Raji (cell line): Measurements from ENCODE around the gene THSD4.

ENCODE experiments used
- POLR2A ChIP-seq: IDR thresholded peaks from 2 replicates; pipeline ENCODE4 v1.6.1; 2011; ENCODE audit warnings: low read depth, low read length, control low read depth; ENCODE audit not compliant: insufficient read depth

THSD4 gene

DNA sequence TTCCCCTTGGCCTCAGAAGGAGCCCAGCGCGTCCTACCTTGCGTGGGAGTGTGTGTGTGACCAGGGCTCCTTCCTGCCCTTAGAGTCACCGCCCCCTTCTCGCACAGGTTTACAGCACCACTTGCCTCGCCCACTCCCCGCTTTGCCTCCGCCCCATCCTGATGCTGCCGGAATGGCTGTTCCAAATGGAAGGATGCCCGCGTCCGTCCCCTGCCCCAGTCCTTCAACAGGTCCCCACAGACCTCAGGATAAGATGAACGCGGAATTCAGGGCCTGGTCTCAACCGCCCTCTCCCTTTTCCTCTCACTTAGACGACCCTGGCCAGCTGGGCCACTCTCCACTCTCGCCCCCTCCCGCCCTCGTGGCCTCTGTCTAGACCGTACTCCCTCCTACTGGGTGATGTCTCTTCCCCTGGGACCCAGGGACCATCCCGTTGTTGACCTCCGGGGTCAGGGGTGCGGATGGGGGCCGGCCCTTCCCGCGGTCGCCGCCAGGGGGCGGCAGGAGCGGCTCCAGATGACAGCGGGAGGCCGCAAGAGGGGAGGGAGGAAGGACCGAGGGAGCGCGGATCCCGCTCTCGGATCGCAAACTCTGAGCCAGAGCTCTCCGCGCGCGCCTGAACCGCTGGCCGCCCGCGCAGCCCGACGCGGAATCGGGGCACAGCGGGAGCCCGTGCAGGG is at the start of gene THSD4:
Gene THSD4, plus strand, starts transcription at position 585 of the 680 bp plus-strand sequence.
- no peak for TF ChIP-seq POLR2A

DNA sequence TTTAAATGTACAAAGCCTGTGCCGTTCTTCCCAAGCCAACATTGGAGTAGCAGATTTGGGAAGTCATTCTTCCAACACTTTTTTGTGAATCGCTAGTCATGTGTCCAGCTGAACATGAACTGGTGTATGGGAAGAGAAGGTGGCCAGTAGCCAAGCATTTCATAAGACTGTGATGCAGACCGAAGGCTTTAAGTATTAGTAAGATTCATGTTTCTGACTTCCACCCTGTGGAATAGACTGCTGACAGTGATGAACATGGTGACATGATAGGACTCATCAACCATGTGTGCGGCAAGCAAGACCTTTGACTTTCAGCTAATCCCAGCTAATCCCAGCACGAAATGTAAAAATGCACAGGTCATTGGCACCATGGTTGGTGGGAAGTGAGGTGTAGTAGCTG is 48.3 kb upstream of the THSD4 start:
- no peak for TF ChIP-seq POLR2A

DNA sequence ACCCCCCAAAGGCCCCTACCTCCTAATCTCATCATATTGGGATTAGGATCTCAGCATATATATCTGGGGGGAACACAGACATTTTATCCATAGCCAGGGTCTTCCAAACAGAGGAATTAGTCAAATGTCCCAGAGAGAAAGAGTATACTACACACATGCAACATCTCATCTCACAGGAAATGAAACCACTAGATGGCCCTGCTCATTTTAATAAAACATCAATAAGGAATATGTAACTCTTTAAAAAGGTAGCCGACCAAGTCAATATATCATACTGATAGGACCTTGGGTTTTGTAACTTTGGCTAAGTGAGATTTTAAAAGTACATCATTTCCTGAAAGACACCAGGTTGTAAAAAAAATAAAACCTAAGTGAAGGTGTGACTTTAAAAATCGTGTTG is 45.6 kb upstream of the THSD4 start:
- no peak for TF ChIP-seq POLR2A

DNA sequence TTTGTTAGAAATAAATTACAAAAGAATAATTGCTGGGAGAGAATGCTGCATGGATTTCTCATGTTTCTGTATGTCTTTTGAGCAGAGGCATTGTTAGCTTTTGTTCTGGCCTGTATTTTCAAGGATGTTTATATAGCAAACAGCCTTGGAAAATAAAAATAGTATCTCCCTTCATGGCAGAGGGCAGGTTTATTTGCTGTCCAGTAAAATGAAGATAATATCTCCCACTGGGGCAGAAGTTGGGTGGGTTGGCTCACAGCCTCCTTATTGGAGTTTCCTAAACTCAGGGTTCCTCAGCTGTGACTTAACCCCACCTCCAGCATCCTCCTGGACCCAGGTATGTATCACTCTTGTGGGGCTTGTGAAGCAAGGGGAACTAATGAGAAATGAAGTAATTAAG is 43.7 kb upstream of the THSD4 start:
- no peak for TF ChIP-seq POLR2A

DNA sequence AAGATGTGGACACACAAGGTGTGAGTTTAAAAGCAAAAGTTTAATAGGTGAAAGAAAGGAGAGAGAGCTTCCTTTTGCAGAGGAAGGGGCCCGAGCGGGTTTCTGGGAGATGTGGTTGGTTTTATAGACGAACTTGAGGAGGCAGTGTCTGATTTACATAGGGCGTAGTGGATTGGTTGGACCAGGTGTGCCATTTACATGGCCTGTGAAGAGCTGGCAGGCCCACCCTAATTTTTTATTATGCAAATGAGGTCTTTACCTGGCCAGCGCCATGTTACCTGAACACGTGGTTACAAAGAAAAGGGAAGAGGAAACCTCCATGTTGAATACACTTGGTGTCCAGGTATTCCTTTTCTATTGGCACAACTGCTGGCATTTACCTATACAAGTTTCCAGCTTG is 42.8 kb upstream of the THSD4 start:
- TF ChIP-seq POLR2A: no peak

DNA sequence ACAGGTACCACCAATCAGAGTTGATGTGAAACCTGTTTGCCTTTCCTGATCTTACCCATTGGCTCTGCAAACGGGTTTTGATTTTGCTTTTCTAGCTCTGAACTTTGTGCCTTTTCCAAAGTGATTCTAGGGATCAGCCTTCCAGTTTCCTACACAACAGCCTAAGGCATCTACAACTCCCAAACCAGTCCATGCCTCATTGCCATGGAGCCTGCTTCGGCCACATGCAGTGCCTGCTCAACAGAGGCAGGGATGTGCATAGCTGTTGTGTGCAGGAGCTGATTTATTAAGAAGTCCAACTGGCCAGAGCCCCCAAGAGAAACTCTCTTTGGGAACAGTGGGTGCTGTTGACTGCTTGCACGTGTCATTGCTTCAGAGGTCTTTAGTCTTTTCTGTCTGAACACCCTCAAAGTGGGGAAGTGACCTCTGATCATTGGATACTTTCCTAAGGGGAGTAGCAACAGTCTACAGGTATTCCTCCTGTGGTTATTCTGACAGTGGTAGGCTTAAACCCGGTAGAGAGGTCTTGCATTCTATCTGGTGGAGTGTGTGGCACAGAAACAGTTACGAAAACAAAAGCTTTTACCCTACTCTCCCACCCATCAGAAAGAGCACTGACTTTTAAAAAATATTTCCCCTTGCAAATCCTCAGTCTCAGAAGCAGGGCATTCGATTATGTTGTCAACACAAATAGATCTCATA is 36.6 kb upstream of the THSD4 start:
- no peak for TF ChIP-seq POLR2A

DNA sequence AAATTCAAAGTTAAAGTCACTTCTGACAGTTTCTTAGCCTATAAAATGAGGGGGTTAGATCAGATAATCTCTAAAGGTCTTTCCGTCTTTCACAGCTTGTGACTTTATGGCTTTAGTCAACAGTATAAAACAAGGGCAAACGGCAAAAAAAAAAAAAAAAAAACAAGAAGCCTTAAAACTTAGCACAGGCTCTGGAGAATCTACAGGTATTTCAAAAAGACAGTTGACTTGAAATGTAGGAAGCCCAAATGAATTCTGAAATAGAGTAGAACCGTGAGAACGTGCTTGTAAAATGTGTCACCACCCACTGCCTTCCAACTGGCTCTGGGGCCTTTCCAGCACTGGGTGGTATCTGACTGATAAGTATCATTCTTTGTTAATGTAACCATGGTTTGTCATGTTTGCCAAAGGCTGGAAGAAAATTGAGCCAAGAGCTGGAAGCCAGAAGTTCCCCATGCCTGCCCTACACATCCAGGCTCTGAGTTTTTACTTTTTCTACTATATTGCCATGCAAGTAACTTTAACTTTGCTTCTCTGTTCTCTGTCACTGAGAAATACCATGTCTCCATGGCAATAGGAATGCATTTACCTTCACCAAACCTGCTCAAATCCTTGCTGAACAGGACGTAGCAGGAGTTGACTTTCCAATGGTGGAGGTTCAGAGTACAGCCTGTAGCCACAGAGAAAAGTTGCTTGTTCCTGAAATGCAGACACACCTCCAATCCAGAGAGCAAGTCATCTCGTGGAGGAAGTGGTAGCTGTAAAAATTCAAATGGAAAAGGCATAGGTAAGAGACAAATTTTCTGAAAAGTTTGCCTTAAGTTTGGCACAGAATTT is 35.8 kb upstream of the THSD4 start:
- no peak for TF ChIP-seq POLR2A

DNA sequence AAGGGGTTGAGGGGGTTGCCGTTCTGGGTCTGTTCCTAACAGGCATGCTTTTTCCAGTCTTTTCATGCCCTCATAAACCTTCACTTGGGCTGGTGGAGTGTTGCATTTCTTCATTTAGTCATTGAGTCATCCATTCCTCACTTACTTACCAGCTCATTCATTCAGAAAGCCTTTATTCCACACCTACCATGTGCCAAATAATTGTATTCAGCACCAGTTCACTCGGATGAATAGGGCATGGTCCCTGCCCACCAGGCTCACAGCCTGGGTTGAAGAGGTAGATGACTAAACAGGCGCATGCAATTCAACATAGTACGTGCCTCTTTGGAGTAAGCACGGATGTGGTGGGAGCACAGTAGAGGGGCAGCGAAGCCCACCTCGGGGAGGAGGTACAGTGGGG is 35.1 kb upstream of the THSD4 start:
- TF ChIP-seq POLR2A: no peak

DNA sequence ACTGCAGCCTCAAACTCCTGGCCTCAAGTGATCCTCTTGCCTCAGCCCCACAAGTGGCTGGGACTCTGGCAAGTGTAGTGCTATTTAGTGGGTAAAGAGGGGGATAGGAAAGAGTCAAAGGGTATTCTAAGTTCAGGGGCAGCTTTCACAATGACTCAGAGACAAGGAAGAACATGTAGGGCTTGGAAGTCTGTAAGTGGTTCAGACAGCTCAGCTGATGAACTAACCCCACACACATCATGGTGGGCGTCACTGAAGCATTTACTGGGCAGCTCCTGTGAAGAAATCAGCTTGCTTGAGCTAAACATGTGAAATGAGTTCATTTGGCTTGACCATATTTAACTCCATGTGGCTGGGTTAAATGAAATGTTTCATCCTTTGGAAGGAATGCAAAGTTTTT is 34.6 kb upstream of the THSD4 start:
- TF ChIP-seq POLR2A: no peak

DNA sequence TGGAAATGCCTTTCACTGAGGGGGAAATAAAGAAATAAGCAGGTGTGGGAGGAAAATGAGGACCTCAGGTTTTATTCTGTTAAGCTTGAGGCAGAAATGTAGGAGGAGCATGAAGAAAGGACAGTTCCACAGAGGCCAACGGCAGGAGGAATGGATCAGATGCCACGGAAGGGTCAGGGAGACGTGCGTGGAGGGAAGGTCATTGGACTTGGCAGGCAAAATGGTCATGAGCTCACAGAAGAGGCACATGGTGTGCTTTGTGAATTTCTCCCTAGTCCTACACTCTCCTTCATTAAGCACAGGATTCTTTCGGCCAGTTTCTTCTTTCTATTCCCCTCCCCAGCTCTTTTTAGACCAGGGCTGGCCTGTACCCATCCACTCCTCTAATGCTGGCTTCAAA is 32.5 kb upstream of the THSD4 start:
- no peak for TF ChIP-seq POLR2A

DNA sequence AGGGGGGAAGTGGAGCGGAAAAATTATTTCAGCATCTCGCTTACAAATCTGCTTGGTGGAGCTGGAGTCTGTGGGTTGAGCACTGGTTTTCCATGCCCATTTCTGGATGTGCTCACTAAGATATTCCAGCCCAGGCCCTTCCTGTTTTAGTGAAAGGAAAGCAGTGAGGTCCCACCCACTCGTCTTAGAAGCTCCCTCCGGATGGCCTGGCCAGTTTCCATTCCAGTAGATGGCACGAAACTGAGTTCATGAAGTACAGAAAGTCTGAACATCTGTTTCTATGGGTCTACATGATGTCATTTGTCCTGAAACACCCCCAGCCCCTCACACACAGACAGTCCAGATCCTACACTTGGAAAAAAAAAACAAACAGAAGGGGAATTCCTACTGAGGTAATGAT is 31.9 kb upstream of the THSD4 start:
- TF ChIP-seq POLR2A: no peak

DNA sequence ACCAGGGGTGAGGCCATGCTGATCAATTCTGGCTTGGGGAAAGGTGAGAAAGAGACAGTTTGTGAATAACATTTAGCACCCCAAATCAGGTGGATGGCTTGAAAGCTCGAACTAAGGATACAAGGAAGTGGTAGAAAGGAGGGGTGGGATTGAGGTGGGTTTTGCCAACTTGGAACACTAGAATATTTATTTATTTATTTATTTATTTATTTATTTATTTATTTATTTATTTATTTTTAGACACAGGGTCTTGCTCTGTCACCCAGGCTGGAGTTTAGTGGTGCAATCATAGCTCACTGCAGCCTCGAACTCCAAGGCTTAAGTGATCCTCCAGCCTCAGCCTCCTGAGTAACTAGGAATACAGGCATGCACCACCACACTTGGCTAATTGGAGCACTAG is 31.0 kb upstream of the THSD4 start:
- no peak for TF ChIP-seq POLR2A

DNA sequence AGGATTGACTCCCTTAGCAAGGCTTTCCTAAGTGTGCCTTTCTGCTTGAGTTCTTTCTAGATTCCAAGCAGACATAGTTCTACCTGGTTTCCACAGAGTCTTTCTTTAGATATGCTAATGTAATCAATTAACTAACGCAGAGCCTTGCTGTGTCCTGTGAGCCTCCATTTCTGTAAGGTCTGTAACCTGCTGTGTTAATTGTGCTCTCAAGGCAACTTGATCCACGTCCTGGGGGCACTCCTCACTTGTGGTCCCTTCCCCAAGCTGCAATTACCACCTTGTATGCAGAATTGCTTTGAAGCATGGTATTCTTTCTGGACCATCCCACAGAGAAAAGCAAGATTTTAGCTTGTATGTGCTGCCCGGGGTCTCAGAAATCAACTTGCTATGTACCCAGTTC is 29.5 kb upstream of the THSD4 start:
- no peak for TF ChIP-seq POLR2A

DNA sequence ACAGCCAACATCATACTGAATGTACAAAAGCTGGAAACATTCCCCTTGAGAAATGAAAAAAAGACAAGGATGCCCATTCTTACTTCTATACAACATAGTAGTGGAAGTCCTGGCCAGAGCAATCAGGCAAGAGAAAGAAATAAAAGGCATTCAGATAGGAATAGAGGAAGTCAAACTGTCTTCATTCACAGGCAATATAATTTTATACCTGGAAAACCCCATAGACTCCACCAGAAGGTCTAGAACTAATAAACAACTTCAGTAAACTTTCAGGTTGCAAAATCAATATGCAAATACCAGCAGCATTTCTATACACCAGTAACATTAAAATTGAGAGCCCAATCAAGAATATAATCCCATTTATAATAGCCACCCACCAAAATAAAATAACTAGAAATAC is 27.1 kb upstream of the THSD4 start:
- TF ChIP-seq POLR2A: no peak

DNA sequence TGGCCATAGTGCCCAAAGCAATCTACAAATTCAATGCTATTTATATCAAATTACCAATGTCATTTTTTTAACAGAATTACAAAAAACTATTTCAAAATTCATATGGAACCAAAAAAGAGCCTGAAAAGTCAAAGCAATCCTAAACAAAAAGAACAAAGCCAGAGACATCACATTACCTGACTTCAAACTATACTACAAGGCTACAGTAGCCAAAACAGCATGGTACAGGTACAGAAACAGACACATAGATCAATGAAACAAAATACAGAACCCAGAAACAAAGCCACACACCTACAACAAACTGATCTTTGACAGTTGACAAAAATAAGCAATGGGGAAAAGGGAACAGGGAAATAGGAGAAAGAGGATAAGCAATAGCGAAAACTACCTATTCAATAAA is 26.6 kb upstream of the THSD4 start:
- TF ChIP-seq POLR2A: no peak

DNA sequence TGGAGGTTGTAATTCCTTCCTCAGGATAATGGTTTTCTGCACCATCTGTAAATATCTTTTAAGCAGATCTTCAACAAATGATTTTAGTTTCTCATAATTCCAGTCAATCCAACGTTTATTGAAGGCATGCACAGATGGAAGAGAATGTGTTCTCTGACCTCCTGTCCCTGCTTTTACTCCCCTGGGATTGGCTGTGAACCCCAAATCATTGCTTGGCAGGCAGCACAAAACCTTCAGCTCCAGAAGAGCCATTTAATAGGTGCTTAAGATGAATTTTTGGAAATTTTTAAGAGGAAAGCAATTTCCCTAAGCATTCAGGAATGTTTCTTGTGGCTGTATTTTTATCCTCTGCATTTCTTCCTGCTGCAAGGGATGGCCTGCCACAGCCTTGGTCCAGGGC is 25.5 kb upstream of the THSD4 start:
- TF ChIP-seq POLR2A: no peak
